ENCODE measurements around the gene C2orf15. TPM values are rescaled to one million over a fixed set of nuclear protein-coding genes. Genes with fewer than 3 reads are reported as not detected.

The C2orf15 gene
- polyA plus RNA-seq, 3 donors: 0.09 to 0.29 (median 0.11) TPM

DNA sequence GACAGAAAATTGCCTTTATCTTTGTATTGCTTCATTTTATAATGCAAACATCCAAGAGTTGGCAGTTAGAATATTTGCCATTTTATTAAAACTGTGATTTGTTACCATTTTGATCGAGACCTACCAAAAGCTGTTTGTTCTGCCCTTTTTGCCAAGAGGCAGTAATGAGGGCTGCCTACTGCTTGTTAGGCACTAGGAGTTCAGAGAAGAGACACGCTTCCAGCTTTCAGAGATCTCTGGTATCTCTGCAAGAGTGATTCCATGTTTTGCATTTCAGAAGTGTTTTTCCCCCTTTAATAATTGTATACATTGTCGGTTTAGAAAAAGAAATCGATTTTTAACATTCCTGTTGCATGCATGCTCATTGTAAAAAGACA is 40.1 kb downstream of the C2orf15 start:
- H3K9ac ChIP-seq (ENCODE audit: insufficient read depth, low read length, poor library complexity, severe bottlenecking): peak overlapping the region; percentile 74
- H3K4me1 ChIP-seq (ENCODE audit: control insufficient read depth in 1 of 2, insufficient read depth in 2 of 2, low read length in 2 of 2): peaks cover 24 to 31% of the 10 kb centered on the region in 2 donors
- peak overlapping the region; percentile 82 to 95 (median 95) for H3K4me3 ChIP-seq (replicated peaks in 1 of 3; ENCODE audit: low read depth in 2 of 3, low read length in 3 of 3)
- TF ChIP-seq, protein P1, sequence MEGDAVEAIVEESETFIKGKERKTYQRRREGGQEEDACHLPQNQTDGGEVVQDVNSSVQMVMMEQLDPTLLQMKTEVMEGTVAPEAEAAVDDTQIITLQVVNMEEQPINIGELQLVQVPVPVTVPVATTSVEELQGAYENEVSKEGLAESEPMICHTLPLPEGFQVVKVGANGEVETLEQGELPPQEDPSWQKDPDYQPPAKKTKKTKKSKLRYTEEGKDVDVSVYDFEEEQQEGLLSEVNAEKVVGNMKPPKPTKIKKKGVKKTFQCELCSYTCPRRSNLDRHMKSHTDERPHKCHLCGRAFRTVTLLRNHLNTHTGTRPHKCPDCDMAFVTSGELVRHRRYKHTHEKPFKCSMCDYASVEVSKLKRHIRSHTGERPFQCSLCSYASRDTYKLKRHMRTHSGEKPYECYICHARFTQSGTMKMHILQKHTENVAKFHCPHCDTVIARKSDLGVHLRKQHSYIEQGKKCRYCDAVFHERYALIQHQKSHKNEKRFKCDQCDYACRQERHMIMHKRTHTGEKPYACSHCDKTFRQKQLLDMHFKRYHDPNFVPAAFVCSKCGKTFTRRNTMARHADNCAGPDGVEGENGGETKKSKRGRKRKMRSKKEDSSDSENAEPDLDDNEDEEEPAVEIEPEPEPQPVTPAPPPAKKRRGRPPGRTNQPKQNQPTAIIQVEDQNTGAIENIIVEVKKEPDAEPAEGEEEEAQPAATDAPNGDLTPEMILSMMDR (IDR thresholded peaks at IDR 0.05): no peak
- peak overlapping the region; percentile 82 to 94 for H3K27ac ChIP-seq (ENCODE audit: low read depth in 1 of 2, low read length in 2 of 2)
- peak overlapping the region; percentile 89 for H3K4me2 ChIP-seq (replicated peaks; ENCODE audit: extremely low read depth, low read length, poor library complexity, severe bottlenecking)
- H2AFZ ChIP-seq (ENCODE audit: insufficient read depth, low read depth, low read length, poor library complexity, severe bottlenecking): peak overlapping the region; percentile 91
- Mint-ChIP-seq H3K9me3 (no peaks in the 10 kb centered on the region), H3K36me3 (peaks cover 4 to 8% of the 10 kb centered on the region in 2 donors), H3K27ac (peak overlapping the region in 6 of 7 donors; percentile 96 to 99 (median 98)), H3K4me3 (peak overlapping the region; percentile 97 to 100), H3K4me1 (peaks cover 49% of the 10 kb centered on the region), H3K27me3 (ENCODE audit: low read depth in 3 of 3) (peaks cover 0 to 1% (median 0%) of the 10 kb centered on the region in 3 donors)
- peaks cover 36% of the 10 kb centered on the region for H4K20me1 ChIP-seq (ENCODE audit: insufficient read depth, low read length)
- no peaks in the 10 kb centered on the region for H3K27me3 ChIP-seq (ENCODE audit: control insufficient read depth in 2 of 2, insufficient read depth in 2 of 2, low read length in 2 of 2)
- H3K36me3 ChIP-seq (replicated peaks in 1 of 2; ENCODE audit: control insufficient read depth in 1 of 2, insufficient read depth in 2 of 2, low read length in 2 of 2): no peaks in the 10 kb centered on the region
- no peaks in the 10 kb centered on the region for H3K9me3 ChIP-seq (replicated peaks in 1 of 2; ENCODE audit: control insufficient read depth in 1 of 2, insufficient read depth in 1 of 2, low read length in 2 of 2)
- no peak for DNase-seq
- 0% methylated on average over 1 of the region's 4 CpGs for WGBS (ENCODE audit: insufficient coverage)
- intact Hi-C loops (cut with micrococcal nuclease): loop anchor here (1.0 to 10.0 kb wide), 4 partner anchors 151 to 574 kb away; partner anchors contain the start of genes COA5 (in 1 of the 2), REV1 (in 1 of the 2), TXNDC9 (in 1 of the 2) and UNC50 (in 1 of the 2)
- H3K79me2 ChIP-seq (ENCODE audit: insufficient read depth, low read length): peaks cover 95% of the 10 kb centered on the region

DNA sequence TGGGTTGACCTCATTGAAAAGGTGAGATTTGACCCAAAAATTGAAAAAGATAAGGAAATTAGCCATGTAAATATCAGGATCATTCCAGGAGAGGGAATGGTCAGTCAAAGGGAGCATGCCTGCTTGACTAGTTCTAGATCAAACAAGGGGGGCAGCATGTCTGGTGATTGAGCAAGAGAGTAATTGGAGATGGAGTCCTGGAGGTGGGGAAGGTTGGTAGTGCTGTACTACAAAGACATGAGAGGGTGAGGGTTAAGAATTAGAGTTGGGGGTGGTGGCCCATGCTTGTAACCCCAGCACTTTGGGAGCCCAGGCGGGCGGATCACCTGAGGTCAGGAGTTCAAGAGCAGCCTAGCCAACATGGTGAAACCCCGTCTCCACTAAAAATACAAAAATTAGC is 41.5 kb downstream of the C2orf15 start:
- Histone ChIP-seq H4K20me1 (ENCODE audit: insufficient read depth, low read length) (peaks cover 27% of the 10 kb centered on the region), H2AFZ (ENCODE audit: insufficient read depth, low read depth, low read length, poor library complexity, severe bottlenecking) (no peak overlapping the region), H3K9ac (ENCODE audit: insufficient read depth, low read length, poor library complexity, severe bottlenecking) (no peak overlapping the region), H3K27me3 (ENCODE audit: control insufficient read depth in 2 of 2, insufficient read depth in 2 of 2, low read length in 2 of 2) (no peaks in the 10 kb centered on the region), H3K4me2 (replicated peaks; ENCODE audit: extremely low read depth, low read length, poor library complexity, severe bottlenecking) (no peak overlapping the region), H3K4me1 (ENCODE audit: control insufficient read depth in 1 of 2, insufficient read depth in 2 of 2, low read length in 2 of 2) (peaks cover 24 to 31% of the 10 kb centered on the region in 2 donors), H3K4me3 (replicated peaks in 1 of 3; ENCODE audit: low read depth in 2 of 3, low read length in 3 of 3) (no peak overlapping the region), H3K9me3 (replicated peaks in 1 of 2; ENCODE audit: control insufficient read depth in 1 of 2, insufficient read depth in 1 of 2, low read length in 2 of 2) (no peaks in the 10 kb centered on the region), H3K36me3 (replicated peaks in 1 of 2; ENCODE audit: control insufficient read depth in 1 of 2, insufficient read depth in 2 of 2, low read length in 2 of 2) (peaks cover 11 to 13% of the 10 kb centered on the region in 2 donors), H3K79me2 (ENCODE audit: insufficient read depth, low read length) (peaks cover 84% of the 10 kb centered on the region), H3K27ac (ENCODE audit: low read depth in 1 of 2, low read length in 2 of 2) (no peak overlapping the region)
- peaks cover 11 to 18% of the 10 kb centered on the region in 2 donors for H3K36me3 Mint-ChIP-seq
- peaks cover 0 to 1% (median 0%) of the 10 kb centered on the region in 3 donors for H3K27me3 Mint-ChIP-seq (ENCODE audit: low read depth in 3 of 3)
- 83% methylated on average over 2 of the region's 3 CpGs for WGBS (ENCODE audit: insufficient coverage)
- H3K27ac Mint-ChIP-seq: peak overlapping the region in 1 of 7 donors; percentile 18
- intact Hi-C loops (cut with micrococcal nuclease): loop anchor here (5.0 to 10.0 kb wide), 2 partner anchors 312 to 576 kb away; partner anchors contain the start of genes COA5 (in 1 of the 2), REV1 (in 1 of the 2) and UNC50 (in 1 of the 2)
- H3K4me1 Mint-ChIP-seq: peaks cover 41% of the 10 kb centered on the region
- TF ChIP-seq, protein P1 (IDR thresholded peaks at IDR 0.05): no peak
- no peak for DNase-seq
- no peak overlapping the region for H3K4me3 Mint-ChIP-seq
- H3K9me3 Mint-ChIP-seq: no peaks in the 10 kb centered on the region
